ENCODE results near the gene TECTA.

TECTA gene

DNA sequence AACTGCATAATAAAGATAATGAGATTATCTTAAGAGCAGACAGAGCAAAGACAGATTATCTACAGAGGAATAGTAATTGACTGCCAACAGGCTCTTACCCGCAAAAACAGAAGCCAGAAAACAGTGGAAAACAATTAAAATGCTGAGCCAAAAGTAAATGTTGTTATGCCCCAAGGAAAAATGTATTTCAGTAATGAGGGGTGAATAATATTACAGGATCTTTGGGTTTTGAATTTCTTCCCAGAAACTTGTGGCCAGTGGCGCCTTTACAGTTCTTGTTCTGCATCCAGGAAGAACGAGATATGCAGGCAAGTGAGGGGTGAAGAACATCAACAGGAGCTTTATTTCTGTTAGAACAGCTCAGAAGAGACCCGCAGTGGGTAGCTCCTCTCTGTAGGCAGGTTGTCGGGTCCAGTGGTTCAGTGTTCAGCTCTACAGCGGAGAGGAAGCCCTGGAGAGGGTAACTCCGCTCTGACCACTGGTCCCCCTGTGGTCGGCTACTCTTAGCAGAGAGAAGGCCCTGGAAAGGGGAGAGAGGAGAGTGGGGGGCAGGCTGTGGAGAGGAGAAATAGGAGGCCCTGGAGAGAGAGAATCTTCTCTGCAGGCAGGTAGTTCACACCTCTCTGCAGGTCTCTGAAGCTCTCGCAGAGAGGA is 139.7 kb downstream of the TECTA start:
- no peaks in the 10 kb centered on the region for H3K9me3 ChIP-seq
- H3K4me1 ChIP-seq: peaks cover 36% of the 10 kb centered on the region
- no peaks in the 10 kb centered on the region for H3K36me3 ChIP-seq
- DNase-seq: peak; percentile 24
- peak overlapping the region; percentile 14 for H3K4me3 ChIP-seq (ENCODE audit: low read depth, low read length)
- no peaks in the 10 kb centered on the region for H3K27me3 ChIP-seq
- TF ChIP-seq, protein P1, sequence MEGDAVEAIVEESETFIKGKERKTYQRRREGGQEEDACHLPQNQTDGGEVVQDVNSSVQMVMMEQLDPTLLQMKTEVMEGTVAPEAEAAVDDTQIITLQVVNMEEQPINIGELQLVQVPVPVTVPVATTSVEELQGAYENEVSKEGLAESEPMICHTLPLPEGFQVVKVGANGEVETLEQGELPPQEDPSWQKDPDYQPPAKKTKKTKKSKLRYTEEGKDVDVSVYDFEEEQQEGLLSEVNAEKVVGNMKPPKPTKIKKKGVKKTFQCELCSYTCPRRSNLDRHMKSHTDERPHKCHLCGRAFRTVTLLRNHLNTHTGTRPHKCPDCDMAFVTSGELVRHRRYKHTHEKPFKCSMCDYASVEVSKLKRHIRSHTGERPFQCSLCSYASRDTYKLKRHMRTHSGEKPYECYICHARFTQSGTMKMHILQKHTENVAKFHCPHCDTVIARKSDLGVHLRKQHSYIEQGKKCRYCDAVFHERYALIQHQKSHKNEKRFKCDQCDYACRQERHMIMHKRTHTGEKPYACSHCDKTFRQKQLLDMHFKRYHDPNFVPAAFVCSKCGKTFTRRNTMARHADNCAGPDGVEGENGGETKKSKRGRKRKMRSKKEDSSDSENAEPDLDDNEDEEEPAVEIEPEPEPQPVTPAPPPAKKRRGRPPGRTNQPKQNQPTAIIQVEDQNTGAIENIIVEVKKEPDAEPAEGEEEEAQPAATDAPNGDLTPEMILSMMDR (IDR thresholded peaks at IDR 0.05; ENCODE audit: low read depth, low read length): no peak

All from BE2C (cell line).